ENCODE data around the gene MAGI2. TPM values are rescaled to one million over a fixed set of nuclear protein-coding genes. Genes with fewer than 3 reads are reported as not detected.

The MAGI2 gene
- total and polyA plus RNA-seq, 2 of the 13 experiments (the other 11 are each of a cell fraction or from before 2014, with no cell fraction given): 1.5 to 3.8 TPM

DNA sequence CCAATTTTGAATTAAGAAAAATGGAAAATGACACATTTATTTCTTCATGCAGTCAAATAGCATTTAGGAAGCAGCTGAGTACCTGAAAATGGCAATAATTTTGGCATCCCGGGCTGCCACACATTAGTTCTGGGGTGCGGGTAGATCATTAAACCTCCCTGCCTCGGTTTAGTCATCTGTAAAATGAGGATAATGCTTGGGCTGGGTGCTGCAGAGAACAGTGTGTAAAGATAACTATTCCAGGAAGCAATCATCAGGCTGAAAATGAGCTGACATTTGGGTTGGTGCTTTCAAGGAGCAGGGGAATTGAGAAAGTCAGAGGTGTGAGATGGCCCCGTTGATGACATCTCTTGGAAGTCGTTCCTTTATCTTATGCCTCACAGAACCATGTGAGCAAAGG, 887.7 kb downstream of the MAGI2 start:
- FAIRE-seq (no peak), DNase-seq (ENCODE audit: low spot score) (no peak), ATAC-seq (no peak)
- no peak overlapping the region for H3K9ac ChIP-seq (ENCODE audit: insufficient read depth, low read depth, low read length)
- intact Hi-C loops (cut with micrococcal nuclease; ENCODE audit: unreplicated experiment) (no loop called here), in situ Hi-C loops (cut with HindIII; ENCODE audit: extremely low pct_ligation_motif_present, low pct_unique_long_range_greater_than_20kb) (no loop called here)
- 17% methylated on average over 5 of the region's 5 CpGs for WGBS (ENCODE audit: low lambda C conversion rate)
- H4K20me1 ChIP-seq (ENCODE audit: insufficient read depth, low read length): no peaks in the 10 kb centered on the region
- no peaks in the 10 kb centered on the region for H3K36me3 ChIP-seq (replicated peaks in 1 of 2; ENCODE audit: control insufficient read depth in 1 of 2, insufficient read depth in 2 of 2, low read length in 2 of 2)
- no peaks in the 10 kb centered on the region for H3K4me1 ChIP-seq (ENCODE audit: insufficient read depth, low read length)
- H3K9me3 ChIP-seq (ENCODE audit: low read length): no peaks in the 10 kb centered on the region
- no TSS peak for BruUV-seq (replicated peaks)
- H3K27me3 ChIP-seq (ENCODE audit: control insufficient read depth in 1 of 2, insufficient read depth in 2 of 2, low read length in 2 of 2): no peaks in the 10 kb centered on the region
- ChIA-PET CTCF (ENCODE audit: low intra/inter-chr PET ratio, low total read pairs) (no interaction called here), POLR2A (no interaction called here)
- no peaks in the 10 kb centered on the region for H3K79me2 ChIP-seq (ENCODE audit: insufficient read depth, low read length)
- H3K4me3 ChIP-seq (replicated peaks in 1 of 3; ENCODE audit: insufficient read depth in 1 of 3, low read depth in 2 of 3, low read length in 3 of 3): no peak overlapping the region
- no peak overlapping the region for H3K27ac ChIP-seq (ENCODE audit: extremely low read length, insufficient read depth, low read length)
- H3K4me2 ChIP-seq (ENCODE audit: low read depth, low read length): no peak overlapping the region
- no peak overlapping the region for H2AFZ ChIP-seq (ENCODE audit: low read length)
- no peak for TF ChIP-seq NR2F6 (IDR thresholded peaks at IDR 0.05)
- TF ChIP-seq NR2F6 (CRISPR knock-in tag; IDR thresholded peaks at IDR 0.05): no peak
- TF ChIP-seq NR2F2 (IDR thresholded peaks at IDR 0.05; ENCODE audit: borderline replicate concordance, low read depth): no peak
- no peak for TF ChIP-seq ZNF672 (CRISPR knock-in tag; IDR thresholded peaks at IDR 0.05)
- TF ChIP-seq KDM4B (CRISPR knock-in tag; IDR thresholded peaks at IDR 0.05): no peak
- TF ChIP-seq, protein P1, sequence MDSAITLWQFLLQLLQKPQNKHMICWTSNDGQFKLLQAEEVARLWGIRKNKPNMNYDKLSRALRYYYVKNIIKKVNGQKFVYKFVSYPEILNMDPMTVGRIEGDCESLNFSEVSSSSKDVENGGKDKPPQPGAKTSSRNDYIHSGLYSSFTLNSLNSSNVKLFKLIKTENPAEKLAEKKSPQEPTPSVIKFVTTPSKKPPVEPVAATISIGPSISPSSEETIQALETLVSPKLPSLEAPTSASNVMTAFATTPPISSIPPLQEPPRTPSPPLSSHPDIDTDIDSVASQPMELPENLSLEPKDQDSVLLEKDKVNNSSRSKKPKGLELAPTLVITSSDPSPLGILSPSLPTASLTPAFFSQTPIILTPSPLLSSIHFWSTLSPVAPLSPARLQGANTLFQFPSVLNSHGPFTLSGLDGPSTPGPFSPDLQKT (CRISPR knock-in tag; IDR thresholded peaks at IDR 0.05; ENCODE audit: borderline replicate concordance): no peak
- TF ChIP-seq, protein P2, sequence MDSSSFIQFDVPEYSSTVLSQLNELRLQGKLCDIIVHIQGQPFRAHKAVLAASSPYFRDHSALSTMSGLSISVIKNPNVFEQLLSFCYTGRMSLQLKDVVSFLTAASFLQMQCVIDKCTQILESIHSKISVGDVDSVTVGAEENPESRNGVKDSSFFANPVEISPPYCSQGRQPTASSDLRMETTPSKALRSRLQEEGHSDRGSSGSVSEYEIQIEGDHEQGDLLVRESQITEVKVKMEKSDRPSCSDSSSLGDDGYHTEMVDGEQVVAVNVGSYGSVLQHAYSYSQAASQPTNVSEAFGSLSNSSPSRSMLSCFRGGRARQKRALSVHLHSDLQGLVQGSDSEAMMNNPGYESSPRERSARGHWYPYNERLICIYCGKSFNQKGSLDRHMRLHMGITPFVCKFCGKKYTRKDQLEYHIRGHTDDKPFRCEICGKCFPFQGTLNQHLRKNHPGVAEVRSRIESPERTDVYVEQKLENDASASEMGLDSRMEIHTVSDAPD (CRISPR knock-in tag; IDR thresholded peaks at IDR 0.05): no peak
- no peak for TF ChIP-seq RFX1 (IDR thresholded peaks at IDR 0.05)
- TF ChIP-seq RBAK (CRISPR knock-in tag; IDR thresholded peaks at IDR 0.05): no peak
- no peak for TF ChIP-seq ZNF180 (CRISPR knock-in tag; IDR thresholded peaks at IDR 0.05; ENCODE audit: borderline replicate concordance, low read depth)
- TF ChIP-seq EEA1 (CRISPR knock-in tag; IDR thresholded peaks at IDR 0.05; ENCODE audit: borderline replicate concordance): no peak
- TF ChIP-seq HNF4A (CRISPR knock-in tag; IDR thresholded peaks at IDR 0.05): no peak
- TF ChIP-seq MED8 (CRISPR knock-in tag; IDR thresholded peaks at IDR 0.05; ENCODE audit: insufficient replicate concordance): no peak
- no peak for TF ChIP-seq SRSF4 (IDR thresholded peaks at IDR 0.05; ENCODE audit: low read depth, low read length, poor library complexity, severe bottlenecking)
- no peak for TF ChIP-seq ZNF431 (CRISPR knock-in tag; IDR thresholded peaks at IDR 0.05; ENCODE audit: borderline replicate concordance, low read depth)
